ENCODE data around the gene ZC3H4. TPM values are rescaled to one million over a fixed set of nuclear protein-coding genes. Genes with fewer than 3 reads are reported as not detected.

ZC3H4 gene
- total and polyA plus RNA-seq, 2 donors from 2014 or later, result 5.7 to 55.2 TPM

DNA sequence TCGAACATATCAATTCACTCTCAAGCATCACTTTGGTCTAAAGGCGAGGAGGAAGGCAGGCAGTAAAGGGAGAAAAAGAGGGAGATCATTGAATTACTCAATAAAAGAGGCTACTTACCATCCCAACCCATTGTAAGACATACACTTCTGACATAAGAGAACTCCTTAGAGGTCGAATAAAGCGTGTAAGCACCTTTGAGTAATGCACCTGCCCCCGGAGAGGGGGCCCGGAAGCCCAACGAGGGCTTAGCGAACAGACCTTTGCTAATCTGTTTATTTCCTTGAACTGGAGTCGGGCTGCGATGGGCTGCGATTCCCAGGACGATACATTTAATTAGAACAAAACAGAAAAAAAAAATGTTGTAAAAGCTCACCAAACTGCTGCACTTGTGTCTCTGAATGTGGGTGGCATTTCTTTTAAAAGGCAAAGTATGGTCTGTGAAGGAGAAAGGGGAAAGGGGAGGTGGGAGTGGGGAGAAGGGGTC, 3.0 kb downstream of the ZC3H4 start:
- H3K27me3 ChIP-seq (ENCODE audit: control insufficient read depth, insufficient read depth, low read length), result no peaks in the 10 kb centered on the region
- intact Hi-C loops (cut with DNase I), result no loop called here
- H3K36me3 ChIP-seq (ENCODE audit: control insufficient read depth in 2 of 3, insufficient read depth in 3 of 3, low read length in 3 of 3), result no peaks in the 10 kb centered on the region
- DNase-seq (no peak), FAIRE-seq (no peak)
- no peaks in the 10 kb centered on the region for H3K9me3 ChIP-seq (ENCODE audit: control insufficient read depth in 2 of 3, insufficient read depth in 1 of 3, low read length in 3 of 3)
- H3K4me3 ChIP-seq (ENCODE audit: low read length in 3 of 3), result peak overlapping the region; percentile 87 to 90 (median 89)
- peak overlapping the region; percentile 100 for H3K27ac ChIP-seq (ENCODE audit: low read depth in 2 of 2, low read length in 2 of 2)
- H3K9ac ChIP-seq (ENCODE audit: low read length in 3 of 3), result peak overlapping the region; percentile 85 to 99 (median 88)
- TF ChIP-seq, protein P1, sequence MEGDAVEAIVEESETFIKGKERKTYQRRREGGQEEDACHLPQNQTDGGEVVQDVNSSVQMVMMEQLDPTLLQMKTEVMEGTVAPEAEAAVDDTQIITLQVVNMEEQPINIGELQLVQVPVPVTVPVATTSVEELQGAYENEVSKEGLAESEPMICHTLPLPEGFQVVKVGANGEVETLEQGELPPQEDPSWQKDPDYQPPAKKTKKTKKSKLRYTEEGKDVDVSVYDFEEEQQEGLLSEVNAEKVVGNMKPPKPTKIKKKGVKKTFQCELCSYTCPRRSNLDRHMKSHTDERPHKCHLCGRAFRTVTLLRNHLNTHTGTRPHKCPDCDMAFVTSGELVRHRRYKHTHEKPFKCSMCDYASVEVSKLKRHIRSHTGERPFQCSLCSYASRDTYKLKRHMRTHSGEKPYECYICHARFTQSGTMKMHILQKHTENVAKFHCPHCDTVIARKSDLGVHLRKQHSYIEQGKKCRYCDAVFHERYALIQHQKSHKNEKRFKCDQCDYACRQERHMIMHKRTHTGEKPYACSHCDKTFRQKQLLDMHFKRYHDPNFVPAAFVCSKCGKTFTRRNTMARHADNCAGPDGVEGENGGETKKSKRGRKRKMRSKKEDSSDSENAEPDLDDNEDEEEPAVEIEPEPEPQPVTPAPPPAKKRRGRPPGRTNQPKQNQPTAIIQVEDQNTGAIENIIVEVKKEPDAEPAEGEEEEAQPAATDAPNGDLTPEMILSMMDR (IDR thresholded peaks at IDR 0.05; ENCODE audit: borderline replicate concordance, extremely low read depth, insufficient read depth), result no peak
- peaks cover 0 to 36% (median 30%) of the 10 kb centered on the region in 3 donors for H3K4me1 ChIP-seq (ENCODE audit: control insufficient read depth in 2 of 3, insufficient read depth in 2 of 3, low read depth in 1 of 3, low read length in 3 of 3)

DNA sequence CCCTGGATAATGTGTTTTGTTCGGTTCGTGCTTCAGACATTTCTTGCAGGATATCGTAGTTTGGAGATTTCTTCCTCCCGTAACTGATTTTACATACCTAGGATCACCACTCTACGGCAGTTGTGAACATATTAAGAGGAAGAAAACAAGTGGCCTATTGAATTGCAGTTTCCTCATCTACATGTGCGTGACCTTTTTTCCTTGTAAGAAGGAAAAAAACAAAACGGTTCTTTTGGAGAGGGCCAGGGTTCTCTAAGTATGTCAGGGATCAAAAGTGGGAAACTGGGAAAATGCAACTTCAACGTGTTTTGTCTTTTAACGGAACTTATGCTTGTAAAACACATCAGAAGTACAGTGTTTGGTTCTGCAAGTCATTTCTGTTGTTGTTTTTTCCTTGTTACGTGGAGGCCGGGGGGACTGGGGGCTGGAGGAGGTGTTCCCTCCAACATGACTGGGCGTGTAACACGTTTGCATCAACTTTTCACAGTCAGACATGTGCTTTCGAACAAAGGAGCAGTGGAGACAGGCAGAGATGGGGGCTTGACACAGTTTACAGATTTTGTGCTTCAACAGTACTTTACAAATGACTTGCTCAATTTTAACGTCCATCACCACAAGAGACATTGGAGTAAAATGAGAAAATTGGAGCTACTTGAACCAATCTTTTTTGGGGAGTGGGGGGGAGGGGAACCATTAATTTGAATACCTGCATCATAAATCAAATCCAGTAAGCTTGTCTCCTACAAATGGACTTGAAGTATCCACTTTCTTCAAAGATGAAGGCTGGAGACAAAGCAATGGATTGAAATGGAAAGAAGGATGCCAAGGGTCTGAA, 3.8 kb downstream of the ZC3H4 start:
- intact Hi-C loops (cut with DNase I), result no loop called here
- H3K4me1 ChIP-seq (ENCODE audit: control insufficient read depth in 2 of 3, insufficient read depth in 2 of 3, low read depth in 1 of 3, low read length in 3 of 3), result peaks cover 0 to 36% (median 30%) of the 10 kb centered on the region in 3 donors
- H3K4me3 ChIP-seq (ENCODE audit: low read length in 3 of 3), result peak overlapping the region; percentile 87 to 90 (median 89)
- peak overlapping the region; percentile 23 to 100 for H3K27ac ChIP-seq (ENCODE audit: low read depth in 2 of 2, low read length in 2 of 2)
- H3K9me3 ChIP-seq (ENCODE audit: control insufficient read depth in 2 of 3, insufficient read depth in 1 of 3, low read length in 3 of 3), result no peaks in the 10 kb centered on the region
- DNase-seq (peak in 3 of 5 donors; percentile 56 to 76 (median 73)), FAIRE-seq (no peak)
- no peaks in the 10 kb centered on the region for H3K27me3 ChIP-seq (ENCODE audit: control insufficient read depth, insufficient read depth, low read length)
- TF ChIP-seq, protein P1 (IDR thresholded peaks at IDR 0.05; ENCODE audit: borderline replicate concordance, extremely low read depth, insufficient read depth), result no peak
- H3K9ac ChIP-seq (ENCODE audit: low read length in 3 of 3), result peak overlapping the region; percentile 85 to 99 (median 88)
- no peaks in the 10 kb centered on the region for H3K36me3 ChIP-seq (ENCODE audit: control insufficient read depth in 2 of 3, insufficient read depth in 3 of 3, low read length in 3 of 3)

DNA sequence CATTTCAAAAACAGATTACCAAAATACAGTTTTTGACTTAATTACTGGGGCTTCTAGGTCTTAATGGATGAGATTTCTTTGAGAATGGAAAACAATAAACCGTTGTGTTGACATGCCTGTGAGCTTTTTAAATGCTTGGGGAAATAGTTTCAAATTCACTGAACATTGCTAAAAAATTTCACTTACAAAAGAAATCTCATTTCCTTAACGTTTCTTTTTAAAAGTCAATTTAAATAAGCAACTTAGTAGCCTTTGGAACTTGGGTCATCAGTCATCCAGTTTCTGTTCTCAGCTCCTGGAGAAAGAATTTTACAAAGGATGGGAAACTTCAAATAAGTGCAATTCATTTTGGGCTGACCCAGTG, 4.4 kb downstream of the ZC3H4 start:
- H3K36me3 ChIP-seq (ENCODE audit: control insufficient read depth in 2 of 3, insufficient read depth in 3 of 3, low read length in 3 of 3), result no peaks in the 10 kb centered on the region
- DNase-seq (no peak), FAIRE-seq (no peak)
- no peak overlapping the region for H3K9ac ChIP-seq (ENCODE audit: low read length in 3 of 3)
- H3K4me3 ChIP-seq (ENCODE audit: low read length in 3 of 3), result peak overlapping the region in 1 of 3 donors; percentile 89
- H3K4me1 ChIP-seq (ENCODE audit: control insufficient read depth in 2 of 3, insufficient read depth in 2 of 3, low read depth in 1 of 3, low read length in 3 of 3), result peaks cover 0 to 33% (median 28%) of the 10 kb centered on the region in 3 donors
- H3K9me3 ChIP-seq (ENCODE audit: control insufficient read depth in 2 of 3, insufficient read depth in 1 of 3, low read length in 3 of 3), result no peaks in the 10 kb centered on the region
- H3K27ac ChIP-seq (ENCODE audit: low read depth in 2 of 2, low read length in 2 of 2), result peak overlapping the region in 1 of 2 donors; percentile 100
- intact Hi-C loops (cut with DNase I), result no loop called here
- H3K27me3 ChIP-seq (ENCODE audit: control insufficient read depth, insufficient read depth, low read length), result no peaks in the 10 kb centered on the region
- TF ChIP-seq, protein P1 (IDR thresholded peaks at IDR 0.05; ENCODE audit: borderline replicate concordance, extremely low read depth, insufficient read depth), result no peak

All from kidney (tissue), 14 donors.